H1 (cell line): ENCODE data around the gene ARHGEF40. TPM values are rescaled to one million over a fixed set of nuclear protein-coding genes. Genes with fewer than 3 reads are reported as not detected.

Experiments used
- CTCF ChIA-PET: fragments of 300-600 bp; sonication (Branson Sonifier 250); formaldehyde crosslinking; loops from one replicate; lab custom pipeline; 2021; ENCODE audit not compliant: partially characterized antibody; lab: Charles Lee
- POLR2A ChIA-PET: fragments of 300-600 bp; sonication (Branson Sonifier 250); formaldehyde crosslinking; loops from one replicate; lab custom pipeline; 2021; ENCODE audit warnings: inconsistent platforms; ENCODE audit not compliant: partially characterized antibody; lab: Charles Lee
- DNase-seq, 2 experiments: peaks; one replicate each; pipeline versions ENCODE4 v3.0.0 to v3.0.0-alpha.2; 2010 to 2022; ENCODE audit warnings: low spot score in 2 of 2, low read depth in 1 of 2, mixed read lengths in 1 of 2
- FAIRE-seq: peaks from 2 replicates; lab custom pipeline; 2011; peaks lifted over from hg19 to GRCh38; lab: Jason Lieb, UNC
- H2AFZ ChIP-seq: 2 replicates; pipeline ENCODE4 v1.8.1; 2012; ENCODE audit warnings: low read length, inconsistent platforms
- H2AK5ac ChIP-seq: 2 replicates; pipeline ENCODE4 v1.6.1; 2013; ENCODE audit warnings: low read depth, low read length
- H2BK120ac ChIP-seq: replicated peaks from 2 replicates; pipeline ENCODE3; 2013; ENCODE audit warnings: low read depth, low read length, inconsistent platforms
- H2BK12ac ChIP-seq: 2 replicates; pipeline ENCODE4 v1.6.1; 2013; ENCODE audit warnings: low read depth, low read length
- H2BK15ac ChIP-seq: 2 replicates; pipeline ENCODE4 v1.6.1; 2013; ENCODE audit warnings: low read length
- H2BK20ac ChIP-seq: 2 replicates; pipeline ENCODE4 v1.6.1; 2013; ENCODE audit warnings: low read length
- H2BK5ac ChIP-seq: 2 replicates; pipeline ENCODE4 v1.6.1; 2013; ENCODE audit warnings: low read depth, low read length
- H3K14ac ChIP-seq: 2 replicates; pipeline ENCODE4 v1.6.1; 2013; ENCODE audit warnings: inconsistent platforms; ENCODE audit not compliant: insufficient read length
- H3K18ac ChIP-seq: 2 replicates; pipeline ENCODE4 v1.6.1; 2013; ENCODE audit warnings: low read length; ENCODE audit errors: extremely low read depth
- H3K23ac ChIP-seq: 2 replicates; pipeline ENCODE4 v1.6.1; 2013; ENCODE audit warnings: inconsistent platforms; ENCODE audit not compliant: insufficient read length
- H3K23me2 ChIP-seq: 2 replicates; pipeline ENCODE4 v1.6.1; 2013; ENCODE audit warnings: low read depth, low read length
- H3K27ac ChIP-seq: 2 replicates; pipeline ENCODE4 v1.6.1; 2011; ENCODE audit warnings: low read depth, low read length, inconsistent platforms
- H3K27me3 ChIP-seq, 4 experiments: replicated peaks in 1 of 4; 1 replicate in 1 of 4; 2 replicates in 3 of 4; pipeline versions ENCODE4 v1.6.1 to v1.8.1; 2011 to 2013; ENCODE audit warnings: low read length in 3 of 4, mild to moderate bottlenecking in 3 of 4, inconsistent platforms in 2 of 4, mixed read lengths in 2 of 4, moderate library complexity in 1 of 4; ENCODE audit not compliant: control insufficient read depth in 3 of 4, insufficient read depth in 3 of 4; ENCODE audit errors: extremely low read depth in 1 of 4
- H3K36me3 ChIP-seq, 4 experiments: 2 replicates each; pipeline versions ENCODE4 v1.6.1 to v1.8.1; 2011 to 2013; ENCODE audit warnings: mild to moderate bottlenecking in 4 of 4, low read length in 3 of 4, moderate library complexity in 2 of 4, control low read depth in 1 of 4, inconsistent platforms in 1 of 4; ENCODE audit not compliant: insufficient read depth in 4 of 4, control insufficient read depth in 2 of 4
- H3K4ac ChIP-seq: replicated peaks from 2 replicates; pipeline ENCODE3; 2013; ENCODE audit warnings: low read length, low read depth, mixed read lengths, inconsistent platforms; ENCODE audit not compliant: insufficient read length
- H3K4me1 ChIP-seq, 4 experiments: replicated peaks in 1 of 4; 1 replicate in 1 of 4; 2 replicates in 3 of 4; pipeline versions ENCODE4 v1.6.1 to v1.8.1; 2011 to 2013; ENCODE audit warnings: low read length in 3 of 4, inconsistent platforms in 2 of 4, mixed read lengths in 1 of 4; ENCODE audit not compliant: insufficient read depth in 4 of 4, control insufficient read depth in 3 of 4
- H3K4me2 ChIP-seq, 2 experiments: 2 replicates each; pipeline versions ENCODE4 v1.6.1 to v1.8.1; 2011 to 2013; ENCODE audit warnings: low read depth in 2 of 2, low read length in 2 of 2, control low read depth in 1 of 2, inconsistent platforms in 1 of 2, mild to moderate bottlenecking in 1 of 2; ENCODE audit not compliant: insufficient read depth in 1 of 2
- H3K4me3 ChIP-seq, 4 experiments: fragments of 200-600, 300-600 bp in 1 of 4; sonication (generic), shearing (Covaris generic), sonication (Bioruptor Twin) in 1 of 4; 2 replicates each; pipeline versions ENCODE4 v1.5.1 to v1.8.1; 2011 to 2016; ENCODE audit warnings: low read length in 4 of 4, low read depth in 3 of 4, control low read depth in 2 of 4, inconsistent platforms in 2 of 4, mild to moderate bottlenecking in 2 of 4, mixed read lengths in 1 of 4, moderate library complexity in 1 of 4; ENCODE audit not compliant: insufficient read depth in 2 of 4; ENCODE audit errors: extremely low read depth in 1 of 4
- H3K56ac ChIP-seq: replicated peaks from 2 replicates; pipeline ENCODE3; 2013; ENCODE audit warnings: low read depth, mild to moderate bottlenecking, mixed read lengths, low read length, inconsistent platforms; ENCODE audit not compliant: insufficient read length
- H3K79me1 ChIP-seq: 2 replicates; pipeline ENCODE4 v1.6.1; 2013; ENCODE audit warnings: low read depth, low read length, control low read depth
- H3K79me2 ChIP-seq, 2 experiments: 2 replicates each; pipeline versions ENCODE4 v1.6.1 to v1.8.1; 2012 to 2013; ENCODE audit warnings: low read length in 2 of 2, mild to moderate bottlenecking in 2 of 2, inconsistent platforms in 1 of 2; ENCODE audit not compliant: insufficient read depth in 2 of 2, control insufficient read depth in 1 of 2
- H3K9ac ChIP-seq, 4 experiments: replicated peaks in 1 of 4; 1 replicate in 1 of 4; 2 replicates in 3 of 4; pipeline versions ENCODE4 v1.6.1 to v1.8.1; 2011 to 2013; ENCODE audit warnings: low read depth in 3 of 4, low read length in 3 of 4, control low read depth in 2 of 4, mild to moderate bottlenecking in 2 of 4, moderate library complexity in 2 of 4, inconsistent platforms in 1 of 4; ENCODE audit errors: extremely low read depth in 1 of 4
- H3K9me3 ChIP-seq, 2 experiments: 2 replicates each; pipeline versions ENCODE4 v1.6.1 to v1.8.1; 2012 to 2013; ENCODE audit warnings: mild to moderate bottlenecking in 2 of 2, moderate library complexity in 2 of 2, control low read depth in 1 of 2, inconsistent platforms in 1 of 2, low read depth in 1 of 2, low read length in 1 of 2, mixed read lengths in 1 of 2; ENCODE audit not compliant: insufficient read depth in 2 of 2
- H4K20me1 ChIP-seq, 2 experiments: replicated peaks in 1 of 2; 2 replicates each; pipeline versions ENCODE3 to v1.8.1; 2011 to 2013; ENCODE audit warnings: inconsistent platforms in 2 of 2, low read length in 2 of 2, mild to moderate bottlenecking in 1 of 2; ENCODE audit not compliant: insufficient read depth in 2 of 2, control insufficient read depth in 1 of 2
- H4K5ac ChIP-seq: 2 replicates; pipeline ENCODE4 v1.6.1; 2013; ENCODE audit warnings: low read length, low read depth, mixed read lengths, inconsistent platforms; ENCODE audit not compliant: insufficient read length
- H4K8ac ChIP-seq: 2 replicates; pipeline ENCODE4 v1.8.0; 2013; ENCODE audit warnings: mild to moderate bottlenecking, moderate library complexity, low read length, inconsistent platforms; ENCODE audit not compliant: insufficient read depth; ENCODE audit errors: extremely low read depth
- H4K91ac ChIP-seq: replicated peaks from 2 replicates; pipeline ENCODE3; 2013; ENCODE audit warnings: low read length, mixed read lengths, inconsistent platforms; ENCODE audit not compliant: insufficient read length
- BRCA1 ChIP-seq: IDR thresholded peaks from 2 replicates; pipeline ENCODE4 v1.6.1; 2012; ENCODE audit warnings: low read depth, low read length, improper control_type of control experiment
- CBX5 ChIP-seq: fragments of 300-800, 300-1000 bp; sonication (generic); IDR thresholded peaks from 2 replicates; pipeline ENCODE4 v1.7.1; 2016; ENCODE audit warnings: antibody characterized with exemption, low read length, low read depth
- CHD1 ChIP-seq: IDR thresholded peaks from 2 replicates; pipeline ENCODE4 v1.6.1; 2012; ENCODE audit warnings: low read depth, low read length, improper control_type of control experiment
- GABPA ChIP-seq: IDR thresholded peaks from 2 replicates; pipeline ENCODE4 v1.6.1; 2011; ENCODE audit warnings: mild to moderate bottlenecking, low read length, moderate library complexity, borderline replicate concordance; ENCODE audit not compliant: insufficient read depth
- JUND ChIP-seq: IDR thresholded peaks from 2 replicates; pipeline ENCODE4 v1.6.1; 2011; ENCODE audit warnings: mild to moderate bottlenecking, improper control_type of control experiment, low read length
- MAFK ChIP-seq: IDR thresholded peaks from 2 replicates; pipeline ENCODE4 v1.6.1; 2012; ENCODE audit warnings: low read depth, mild to moderate bottlenecking, improper control_type of control experiment, low read length
- SIN3A ChIP-seq, 2 experiments: IDR thresholded peaks in 1 of 2; conservative IDR thresholded peaks in 1 of 2; 2 replicates each; pipeline ENCODE4 v1.6.1; 2011 to 2012; ENCODE audit warnings: low read length in 2 of 2, improper control_type of control experiment in 1 of 2, low read depth in 1 of 2, mild to moderate bottlenecking in 1 of 2
- ZNF274 ChIP-seq: IDR thresholded peaks from 2 replicates; pipeline ENCODE4 v1.7.0; 2012; ENCODE audit warnings: low read length, borderline replicate concordance; ENCODE audit errors: extremely low read depth
- WGBS, 2 experiments: shearing (Covaris generic) in 1 of 2; methylation state at CpG; one replicate each; pipeline versions ENCODE4 v1.1.6 to v1.1.7; 2013 to 2015; ENCODE audit warnings: low lambda C conversion rate in 2 of 2, mixed read lengths in 2 of 2, inconsistent platforms in 1 of 2, low coverage in 1 of 2, missing lambda C conversion rate in 1 of 2; ENCODE audit not compliant: insufficient replicate concordance in 2 of 2, insufficient coverage in 1 of 2, insufficient read length in 1 of 2; ENCODE audit errors: extremely low coverage in 1 of 2, missing lambda C conversion rate in 1 of 2; 5-methylcytosine and 5-hydroxymethylcytosine counted together
- polyA plus RNA-seq, 7 experiments: library from polyadenylated mRNA; depleted of rRNA in 3 of 7; stranded (reverse) in 5 of 7; unstranded in 2 of 7; fragments of >200 nt in 5 of 7; fragments of 200-250 nt in 2 of 7; gene quantifications; 1 replicate in 5 of 7; 2 replicates in 1 of 7; 4 replicates in 1 of 7; pipeline versions ENCODE4 v1.2.1 to v1.2.3, GENCODE V29; 2011 to 2013; ENCODE audit warnings: missing spikeins in 2 of 7, mixed read lengths in 2 of 7
- total RNA-seq: library from RNA; stranded (reverse); fragmentation: NEBNext Ultra II Directional; extraction: Animal tissue kit (Norgen Biotek cat#: 25700); gene quantifications from 2 replicates; pipeline ENCODE4 v1.2.1, GENCODE V29; 2021

Gene ARHGEF40
- total and polyA plus RNA-seq, 2 of the 8 experiments (the other 6 are each of a cell fraction or from before 2014, with no cell fraction given), result 53.1 to 101 TPM

- Histone ChIP-seq H3K23me2 (0 out of 2 replicates have a peak, but pooled peaks cover 2% of the 10 kb centered on the region), H3K4me2 (no peak overlapping the region), H3K27me3 (peaks cover 0 to 3% (median 0%) of the 10 kb centered on the region in 4 experiments; a peak in 1 of 7 replicates), H3K18ac (no peak overlapping the region), H4K8ac (no peak overlapping the region), H3K9me3 (no peaks in the 10 kb centered on the region), H4K91ac (no peak overlapping the region), H2AK5ac (no peak overlapping the region), H4K5ac (no peak overlapping the region), H3K79me1 (no peaks in the 10 kb centered on the region), H4K20me1 (no peaks in the 10 kb centered on the region), H2BK15ac (no peak overlapping the region), H3K9ac (no peak overlapping the region), H3K4me1 (peaks cover 8 to 11% (median 10%) of the 10 kb centered on the region in 4 experiments; a peak in 6 of 7 replicates), H2BK20ac (no peak overlapping the region), H3K4ac (no peak overlapping the region), H3K4me3 (no peak overlapping the region), H3K36me3 (no peaks in the 10 kb centered on the region), H3K27ac (no peak overlapping the region), H2AFZ (no peak overlapping the region), H3K56ac (no peak overlapping the region), H2BK12ac (no peak overlapping the region), H3K79me2 (no peaks in the 10 kb centered on the region), H3K23ac (no peak overlapping the region), H2BK5ac (no peak overlapping the region), H3K14ac (no peak overlapping the region), H2BK120ac (no peak overlapping the region)
- WGBS, 2 experiments, result 83% methylated on average over 8 of the region's 8 CpGs; no CpG with 5 or more reads in 1 of the 2 experiments
- POLR2A ChIA-PET, result interaction anchor here (0.6 kb wide), 1 partner anchor 14 kb away, joined by 3 read pairs; no protein-coding TSS in a partner anchor
- CTCF ChIA-PET, result interaction anchor here (1.4 to 7.2 kb wide), 5 partner anchors 19 to 51 kb away, joined by 3 to 371 read pairs (median 6); partner anchors contain the start of gene NDRG2
- no peak for DNase-seq
- FAIRE-seq, result no peak
- TF ChIP-seq ZNF274 (no peak), BRCA1 (no peak), CBX5 (no peak), SIN3A (conservative IDR thresholded peaks at IDR 0.05 in 1 of 2, IDR thresholded peaks at IDR 0.05 in 1 of 2; ENCODE audit: low read depth in 1 of 2, low read length in 2 of 2) (no peak), GABPA (no peak), CHD1 (no peak), MAFK (no peak), JUND (no peak)
Measured at GRCh38 chr14:21042918-21043317, 27.2 kb upstream of the ARHGEF40 start.
